NB4 (cell line): Measurements from ENCODE around the gene ADAM11.

Experiments used
- DNase-seq: peaks from one replicate; pipeline ENCODE4 v3.0.0; 2010; ENCODE audit warnings: low read depth
- H3K4me3 ChIP-seq: one replicate; pipeline ENCODE4 v1.5.1; 2011; ENCODE audit warnings: mild to moderate bottlenecking, low read depth, low read length, moderate library complexity
- CTCF ChIP-seq: IDR thresholded peaks from one replicate; pipeline ENCODE4 v1.5.1; 2012; ENCODE audit warnings: low read depth, low read length
- MYC ChIP-seq: IDR thresholded peaks from 2 replicates; pipeline ENCODE4 v1.6.1; 2011; ENCODE audit warnings: low read depth, low read length
- POLR2A ChIP-seq: IDR thresholded peaks from 2 replicates; pipeline ENCODE4 v1.6.1; 2011; ENCODE audit warnings: mild to moderate bottlenecking; ENCODE audit not compliant: insufficient read length; ENCODE audit errors: extremely low read depth
- TF ChIP-seq, protein P1 (sequence below): IDR thresholded peaks from 2 replicates; pipeline ENCODE4 v1.6.1; 2011; ENCODE audit warnings: low read depth, low read length

The ADAM11 gene

GRCh38 chr17:44788139-44788538, 29.4 kb downstream of the ADAM11 start:
- TF ChIP-seq, protein P1, sequence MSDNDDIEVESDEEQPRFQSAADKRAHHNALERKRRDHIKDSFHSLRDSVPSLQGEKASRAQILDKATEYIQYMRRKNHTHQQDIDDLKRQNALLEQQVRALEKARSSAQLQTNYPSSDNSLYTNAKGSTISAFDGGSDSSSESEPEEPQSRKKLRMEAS, result no peak
- TF ChIP-seq CTCF (no peak), MYC (no peak), POLR2A (no peak)
- no peak overlapping the region for H3K4me3 ChIP-seq
- no peak for DNase-seq

GRCh38 chr17:44792276-44792675, 33.5 kb downstream of the ADAM11 start:
- no peak overlapping the region for H3K4me3 ChIP-seq
- TF ChIP-seq CTCF (no peak), MYC (no peak), POLR2A (no peak)
- TF ChIP-seq, protein P1, result no peak
- DNase-seq, result no peak

GRCh38 chr17:44793885-44794842, 35.4 kb downstream of the ADAM11 start:
- peak overlapping the region; percentile 11 for H3K4me3 ChIP-seq
- TF ChIP-seq POLR2A (no peak), CTCF (no peak), MYC (no peak)
- TF ChIP-seq, protein P1, result no peak
- no peak for DNase-seq

DNA sequence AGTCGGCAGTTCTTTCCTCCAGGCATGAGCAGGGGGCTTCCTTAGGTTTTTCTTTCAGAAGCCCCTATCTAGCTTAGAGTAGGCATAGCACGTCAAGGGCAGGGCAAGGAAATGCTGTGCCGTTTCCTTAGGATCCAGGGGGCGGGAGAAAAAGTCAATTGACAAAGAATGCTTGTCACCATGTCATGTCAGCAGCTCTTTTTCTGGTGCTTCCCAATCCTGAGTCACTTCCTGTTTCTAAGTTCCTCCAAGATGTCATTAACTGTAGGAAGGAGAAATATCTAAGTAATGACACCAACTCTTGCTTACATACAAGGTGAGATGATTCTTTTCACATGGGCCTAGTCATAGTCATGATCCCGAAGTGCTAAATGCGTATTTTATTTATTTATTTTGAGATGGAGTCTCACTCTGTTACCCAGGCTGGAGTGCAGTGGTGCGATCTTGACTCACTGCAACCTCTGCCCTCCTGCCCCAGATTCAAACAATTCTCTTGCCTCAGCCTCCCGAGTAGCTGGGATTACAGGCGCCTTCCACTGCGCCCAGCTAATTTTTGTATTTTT, 36.1 kb downstream of the ADAM11 start:
- peak overlapping the region; percentile 11 for H3K4me3 ChIP-seq
- TF ChIP-seq POLR2A, result no peak
- TF ChIP-seq CTCF, result no peak
- no peak for TF ChIP-seq MYC
- TF ChIP-seq, protein P1, result no peak
- DNase-seq, result peak; percentile 83

GRCh38 chr17:44795421-44795820, 36.6 kb downstream of the ADAM11 start:
- DNase-seq, result no peak
- no peak overlapping the region for H3K4me3 ChIP-seq
- TF ChIP-seq CTCF (no peak), POLR2A (no peak), MYC (no peak)
- TF ChIP-seq, protein P1, result no peak
